ENCODE results near the gene TRIM71. TPM values are rescaled to one million over a fixed set of nuclear protein-coding genes. Genes with fewer than 3 reads are reported as not detected.

TRIM71 gene
- polyA plus RNA-seq, 1 donor from 2014 or later = 4.0 TPM

GRCh38 chr3:32832193-32832592 lies 14.4 kb downstream of the TRIM71 start:
- H3K36me3 ChIP-seq (ENCODE audit: insufficient read depth, low read length) = no peaks in the 10 kb centered on the region
- H2AFZ ChIP-seq (ENCODE audit: low read depth, low read length) = no peak overlapping the region
- H3K79me2 ChIP-seq (replicated peaks; ENCODE audit: insufficient read depth, low read length) = peaks cover 72% of the 10 kb centered on the region
- H3F3A ChIP-seq (ENCODE audit: insufficient read depth, low read length, poor library complexity, severe bottlenecking) = no peaks in the 10 kb centered on the region
- no peak overlapping the region for H3K4me2 ChIP-seq (ENCODE audit: low read length)
- no peaks in the 10 kb centered on the region for H3K9me2 ChIP-seq (ENCODE audit: insufficient read depth, low read length)
- TF ChIP-seq, protein P1, sequence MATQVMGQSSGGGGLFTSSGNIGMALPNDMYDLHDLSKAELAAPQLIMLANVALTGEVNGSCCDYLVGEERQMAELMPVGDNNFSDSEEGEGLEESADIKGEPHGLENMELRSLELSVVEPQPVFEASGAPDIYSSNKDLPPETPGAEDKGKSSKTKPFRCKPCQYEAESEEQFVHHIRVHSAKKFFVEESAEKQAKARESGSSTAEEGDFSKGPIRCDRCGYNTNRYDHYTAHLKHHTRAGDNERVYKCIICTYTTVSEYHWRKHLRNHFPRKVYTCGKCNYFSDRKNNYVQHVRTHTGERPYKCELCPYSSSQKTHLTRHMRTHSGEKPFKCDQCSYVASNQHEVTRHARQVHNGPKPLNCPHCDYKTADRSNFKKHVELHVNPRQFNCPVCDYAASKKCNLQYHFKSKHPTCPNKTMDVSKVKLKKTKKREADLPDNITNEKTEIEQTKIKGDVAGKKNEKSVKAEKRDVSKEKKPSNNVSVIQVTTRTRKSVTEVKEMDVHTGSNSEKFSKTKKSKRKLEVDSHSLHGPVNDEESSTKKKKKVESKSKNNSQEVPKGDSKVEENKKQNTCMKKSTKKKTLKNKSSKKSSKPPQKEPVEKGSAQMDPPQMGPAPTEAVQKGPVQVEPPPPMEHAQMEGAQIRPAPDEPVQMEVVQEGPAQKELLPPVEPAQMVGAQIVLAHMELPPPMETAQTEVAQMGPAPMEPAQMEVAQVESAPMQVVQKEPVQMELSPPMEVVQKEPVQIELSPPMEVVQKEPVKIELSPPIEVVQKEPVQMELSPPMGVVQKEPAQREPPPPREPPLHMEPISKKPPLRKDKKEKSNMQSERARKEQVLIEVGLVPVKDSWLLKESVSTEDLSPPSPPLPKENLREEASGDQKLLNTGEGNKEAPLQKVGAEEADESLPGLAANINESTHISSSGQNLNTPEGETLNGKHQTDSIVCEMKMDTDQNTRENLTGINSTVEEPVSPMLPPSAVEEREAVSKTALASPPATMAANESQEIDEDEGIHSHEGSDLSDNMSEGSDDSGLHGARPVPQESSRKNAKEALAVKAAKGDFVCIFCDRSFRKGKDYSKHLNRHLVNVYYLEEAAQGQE (IDR thresholded peaks at IDR 0.05; ENCODE audit: borderline replicate concordance) = no peak
- TF ChIP-seq RAD21 (conservative IDR thresholded peaks at IDR 0.05) (no peak), EP300 (conservative IDR thresholded peaks at IDR 0.05; ENCODE audit: poor library complexity, severe bottlenecking) (no peak), MXI1 (conservative IDR thresholded peaks at IDR 0.05; ENCODE audit: poor library complexity, severe bottlenecking) (no peak), POLR2AphosphoS5 (IDR thresholded peaks at IDR 0.05) (no peak), SMC3 (conservative IDR thresholded peaks at IDR 0.05; ENCODE audit: poor library complexity) (no peak), EZH2 (IDR thresholded peaks at IDR 0.05; ENCODE audit: borderline replicate concordance, insufficient read depth, low read length, poor library complexity, severe bottlenecking) (no peak), TAF1 (IDR thresholded peaks at IDR 0.05; ENCODE audit: low read depth) (no peak)
- TF ChIP-seq, protein P2, sequence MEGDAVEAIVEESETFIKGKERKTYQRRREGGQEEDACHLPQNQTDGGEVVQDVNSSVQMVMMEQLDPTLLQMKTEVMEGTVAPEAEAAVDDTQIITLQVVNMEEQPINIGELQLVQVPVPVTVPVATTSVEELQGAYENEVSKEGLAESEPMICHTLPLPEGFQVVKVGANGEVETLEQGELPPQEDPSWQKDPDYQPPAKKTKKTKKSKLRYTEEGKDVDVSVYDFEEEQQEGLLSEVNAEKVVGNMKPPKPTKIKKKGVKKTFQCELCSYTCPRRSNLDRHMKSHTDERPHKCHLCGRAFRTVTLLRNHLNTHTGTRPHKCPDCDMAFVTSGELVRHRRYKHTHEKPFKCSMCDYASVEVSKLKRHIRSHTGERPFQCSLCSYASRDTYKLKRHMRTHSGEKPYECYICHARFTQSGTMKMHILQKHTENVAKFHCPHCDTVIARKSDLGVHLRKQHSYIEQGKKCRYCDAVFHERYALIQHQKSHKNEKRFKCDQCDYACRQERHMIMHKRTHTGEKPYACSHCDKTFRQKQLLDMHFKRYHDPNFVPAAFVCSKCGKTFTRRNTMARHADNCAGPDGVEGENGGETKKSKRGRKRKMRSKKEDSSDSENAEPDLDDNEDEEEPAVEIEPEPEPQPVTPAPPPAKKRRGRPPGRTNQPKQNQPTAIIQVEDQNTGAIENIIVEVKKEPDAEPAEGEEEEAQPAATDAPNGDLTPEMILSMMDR (IDR thresholded peaks at IDR 0.05; ENCODE audit: poor library complexity, severe bottlenecking) = no peak
- H3K27ac ChIP-seq (ENCODE audit: low read length) = no peak overlapping the region
- no peaks in the 10 kb centered on the region for H3K27me3 ChIP-seq (ENCODE audit: insufficient read depth, low read depth, low read length)
- no peaks in the 10 kb centered on the region for H3K9me3 ChIP-seq (ENCODE audit: low read length)
- no peak overlapping the region for H3K9ac ChIP-seq (ENCODE audit: low read length)
- H4K20me1 ChIP-seq (ENCODE audit: insufficient read depth) = no peaks in the 10 kb centered on the region
- H3K4me3 ChIP-seq (ENCODE audit: low read length) = no peak overlapping the region

DNA sequence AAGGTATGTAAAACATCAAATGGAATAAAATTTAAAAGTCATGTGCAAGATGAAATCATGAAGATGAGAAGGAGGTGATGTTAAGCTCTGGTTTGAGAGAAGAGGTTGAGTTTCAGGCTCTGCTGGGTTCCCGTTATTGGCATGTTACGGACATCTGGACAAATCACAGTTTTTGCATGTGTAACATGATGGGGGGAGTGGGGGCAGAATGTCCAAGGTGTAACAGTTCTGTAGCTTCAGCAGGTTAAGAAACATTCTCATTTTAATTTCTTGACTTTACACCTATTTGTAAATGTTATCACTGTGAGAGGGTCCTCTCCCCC lies 17.2 kb downstream of the TRIM71 start:
- TF ChIP-seq TAF1 (IDR thresholded peaks at IDR 0.05; ENCODE audit: low read depth) (no peak), POLR2AphosphoS5 (IDR thresholded peaks at IDR 0.05) (no peak)
- Histone ChIP-seq H3K4me3 (ENCODE audit: low read length) (no peak overlapping the region), H2AFZ (ENCODE audit: low read depth, low read length) (no peak overlapping the region), H3K9me2 (ENCODE audit: insufficient read depth, low read length) (no peaks in the 10 kb centered on the region), H3K79me2 (replicated peaks; ENCODE audit: insufficient read depth, low read length) (peaks cover 60% of the 10 kb centered on the region), H3K4me2 (ENCODE audit: low read length) (no peak overlapping the region), H3K36me3 (ENCODE audit: insufficient read depth, low read length) (no peaks in the 10 kb centered on the region), H4K20me1 (ENCODE audit: insufficient read depth) (no peaks in the 10 kb centered on the region), H3K9me3 (ENCODE audit: low read length) (no peaks in the 10 kb centered on the region), H3K27me3 (ENCODE audit: insufficient read depth, low read depth, low read length) (no peaks in the 10 kb centered on the region), H3K9ac (ENCODE audit: low read length) (no peak overlapping the region), H3F3A (ENCODE audit: insufficient read depth, low read length, poor library complexity, severe bottlenecking) (no peaks in the 10 kb centered on the region), H3K27ac (ENCODE audit: low read length) (no peak overlapping the region)

- H4K20me1 ChIP-seq (ENCODE audit: insufficient read depth) = no peaks in the 10 kb centered on the region
- no peaks in the 10 kb centered on the region for H3K27me3 ChIP-seq (ENCODE audit: insufficient read depth, low read depth, low read length)
- no peak for TF ChIP-seq POLR2AphosphoS5 (IDR thresholded peaks at IDR 0.05)
- no peak for TF ChIP-seq MXI1 (conservative IDR thresholded peaks at IDR 0.05; ENCODE audit: poor library complexity, severe bottlenecking)
- no peak for TF ChIP-seq EP300 (conservative IDR thresholded peaks at IDR 0.05; ENCODE audit: poor library complexity, severe bottlenecking)
- no peak for TF ChIP-seq SMC3 (conservative IDR thresholded peaks at IDR 0.05; ENCODE audit: poor library complexity)
- TF ChIP-seq, protein P1 (IDR thresholded peaks at IDR 0.05; ENCODE audit: borderline replicate concordance) = no peak
- no peak for TF ChIP-seq RAD21 (conservative IDR thresholded peaks at IDR 0.05)
- no peak for TF ChIP-seq TAF1 (IDR thresholded peaks at IDR 0.05; ENCODE audit: low read depth)
- TF ChIP-seq, protein P2 (IDR thresholded peaks at IDR 0.05; ENCODE audit: poor library complexity, severe bottlenecking) = no peak
- no peak for TF ChIP-seq EZH2 (IDR thresholded peaks at IDR 0.05; ENCODE audit: borderline replicate concordance, insufficient read depth, low read length, poor library complexity, severe bottlenecking)
- H3F3A ChIP-seq (ENCODE audit: insufficient read depth, low read length, poor library complexity, severe bottlenecking) = no peaks in the 10 kb centered on the region
- no peaks in the 10 kb centered on the region for H3K9me3 ChIP-seq (ENCODE audit: low read length)
- H3K9me2 ChIP-seq (ENCODE audit: insufficient read depth, low read length) = no peaks in the 10 kb centered on the region
- no peak overlapping the region for H2AFZ ChIP-seq (ENCODE audit: low read depth, low read length)
- peak overlapping the region; percentile 27 for H3K4me3 ChIP-seq (ENCODE audit: low read length)
- no peak overlapping the region for H3K27ac ChIP-seq (ENCODE audit: low read length)
- no peak overlapping the region for H3K9ac ChIP-seq (ENCODE audit: low read length)
- no peaks in the 10 kb centered on the region for H3K36me3 ChIP-seq (ENCODE audit: insufficient read depth, low read length)
- H3K4me2 ChIP-seq (ENCODE audit: low read length) = no peak overlapping the region
- H3K79me2 ChIP-seq (replicated peaks; ENCODE audit: insufficient read depth, low read length) = peaks cover 58% of the 10 kb centered on the region
Measured at GRCh38 chr3:32835961-32836360, 18.2 kb downstream of the TRIM71 start.
